HG03103 (cell line): ENCODE data around the gene NLK.
"Not testable (repeated sequence)": the region's sequence is repeated elsewhere in the genome, so short reads cannot be mapped to it uniquely, and the experiment has no call there.

Experiments
- ATAC-seq: cut with Tn5 transposase; IDR thresholded peaks from one replicate; pipeline ENCODE4 v1.9.1; 2021; ENCODE audit warnings: low read depth; ENCODE audit not compliant: unreplicated experiment

Gene NLK

GRCh38 chr17:28071891-28072606 is 29.6 kb downstream of the NLK start:
- no peak for ATAC-seq

DNA sequence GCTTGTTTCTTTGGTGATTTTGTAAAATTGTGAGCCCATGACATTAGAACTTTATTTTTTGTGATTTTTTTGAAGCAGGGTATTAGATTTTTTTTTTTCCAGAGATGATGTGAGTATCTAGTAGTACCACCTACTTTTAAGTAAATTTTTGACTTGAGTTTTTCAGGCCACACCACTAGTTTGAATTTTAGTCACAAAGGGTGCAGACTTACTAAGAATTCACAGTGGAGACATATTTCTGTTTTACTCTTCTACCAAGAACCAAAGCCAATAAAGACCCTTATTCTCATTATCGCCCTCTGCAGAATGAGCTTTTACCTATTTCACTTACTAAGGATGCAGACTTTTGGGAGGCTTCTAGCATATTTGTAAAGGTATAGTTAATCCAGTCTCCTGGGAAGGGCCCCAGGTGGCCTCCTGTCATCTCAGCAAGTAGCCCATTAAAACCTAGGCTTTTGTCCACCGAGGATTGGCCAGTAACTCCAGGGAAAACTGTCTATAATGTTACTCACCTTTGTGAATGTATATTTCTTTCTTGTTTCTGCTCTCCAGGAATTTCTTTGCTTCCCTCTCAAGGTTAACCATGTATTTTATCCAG is 30.6 kb downstream of the NLK start:
- ATAC-seq = no peak

DNA sequence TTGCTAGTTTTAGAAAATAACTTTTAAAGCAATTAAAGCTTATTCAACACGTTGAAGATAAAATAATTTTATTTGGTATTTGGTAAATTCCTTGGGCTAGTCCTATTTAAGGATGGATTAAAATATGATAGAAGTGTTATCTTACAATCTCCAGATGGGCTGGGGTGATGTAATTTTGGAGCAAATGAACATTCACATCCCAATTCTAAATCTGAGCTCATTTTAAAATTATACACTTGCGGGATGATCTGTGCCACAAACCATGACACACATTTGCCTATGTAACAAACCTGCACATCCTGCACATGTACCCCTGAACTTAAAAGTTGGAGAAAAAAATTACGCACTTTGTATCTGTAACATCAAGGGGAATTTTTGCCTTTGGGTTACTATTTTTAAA is 31.5 kb downstream of the NLK start:
- ATAC-seq = no peak

- ATAC-seq = no peak
These were observed 33.7 kb downstream of the NLK start for GRCh38 chr17:28076144-28076543.

- ATAC-seq = not testable (repeated sequence)
These were observed 34.7 kb downstream of the NLK start for GRCh38 chr17:28077140-28077539.

DNA sequence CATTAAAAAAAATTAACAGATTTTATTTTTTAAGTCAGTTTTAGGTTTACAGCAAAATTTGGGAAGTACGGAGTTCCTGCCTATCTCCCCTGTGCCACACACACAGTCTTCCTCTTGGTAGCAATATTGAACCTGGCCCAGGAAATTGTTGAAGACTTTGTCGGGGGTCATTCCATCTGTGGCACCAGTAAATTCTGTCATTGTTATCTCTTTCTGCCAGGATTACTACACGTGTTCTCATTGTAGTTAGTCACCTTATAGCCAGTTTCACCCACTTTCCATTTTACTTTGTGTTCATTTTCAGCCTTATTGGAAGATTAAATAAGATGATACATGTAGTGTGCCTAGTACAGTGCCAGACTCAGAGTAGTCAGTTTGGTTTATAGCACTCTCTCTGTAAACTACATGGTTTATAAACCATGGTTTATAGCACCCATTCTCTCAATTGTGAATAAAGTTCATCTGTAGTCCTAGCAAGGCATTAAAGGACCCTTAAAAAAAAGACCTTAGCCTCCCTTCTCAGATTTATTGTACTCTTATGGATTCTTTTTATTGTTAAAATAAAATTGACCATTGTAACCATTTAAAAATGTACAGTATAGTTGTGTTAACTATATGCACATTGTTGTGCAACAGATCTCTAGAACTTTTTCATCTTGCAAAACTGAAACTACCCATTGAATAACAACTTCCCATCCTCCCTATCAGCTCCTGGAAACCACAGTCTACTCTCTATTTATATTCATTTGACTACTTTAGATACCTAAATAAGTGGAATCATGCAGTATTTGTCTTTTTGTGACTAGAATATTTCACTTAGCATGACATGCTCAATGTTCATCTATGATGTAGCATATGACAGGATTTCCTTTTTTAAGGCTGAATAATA is 36.1 kb downstream of the NLK start:
- ATAC-seq = no peak

DNA sequence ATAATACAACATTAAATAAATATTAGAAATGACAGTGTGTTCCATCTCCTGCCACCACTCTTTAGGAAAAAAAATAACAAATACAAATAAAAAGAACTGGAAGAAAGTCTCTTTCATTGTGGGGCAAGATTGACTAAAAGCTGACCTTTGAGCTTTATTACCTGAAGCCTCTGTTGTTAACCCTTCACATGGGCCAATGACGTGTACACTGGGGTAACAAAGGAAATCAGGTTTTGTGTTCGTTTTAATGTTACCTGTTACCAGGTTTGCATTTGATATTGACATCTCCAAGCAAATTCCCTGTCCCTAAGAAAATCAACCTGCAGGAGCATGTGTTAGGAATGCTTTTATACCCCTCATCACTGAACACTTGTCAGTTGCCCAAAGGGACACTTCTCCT is 39.0 kb downstream of the NLK start:
- no peak for ATAC-seq

DNA sequence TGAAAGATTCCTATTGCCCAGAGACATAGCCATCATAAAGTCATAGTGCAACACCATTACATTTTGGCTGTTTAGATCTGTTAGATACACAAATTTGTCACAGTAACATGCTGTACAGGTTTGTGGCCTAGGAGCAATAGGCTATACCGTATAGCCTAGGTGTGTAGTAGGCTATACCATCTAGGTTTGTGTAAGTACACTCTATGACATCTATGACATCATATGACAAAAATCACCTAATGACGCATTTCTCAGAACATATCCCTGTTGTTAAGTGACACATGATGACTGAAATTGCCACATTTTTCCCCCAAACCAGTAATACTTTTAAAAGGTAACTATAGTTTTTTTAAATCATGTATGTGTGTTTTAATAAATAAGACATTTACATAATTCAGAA is 43.3 kb downstream of the NLK start:
- no peak for ATAC-seq

- no peak for ATAC-seq
These were observed 44.0 kb downstream of the NLK start for GRCh38 chr17:28086519-28086918.

DNA sequence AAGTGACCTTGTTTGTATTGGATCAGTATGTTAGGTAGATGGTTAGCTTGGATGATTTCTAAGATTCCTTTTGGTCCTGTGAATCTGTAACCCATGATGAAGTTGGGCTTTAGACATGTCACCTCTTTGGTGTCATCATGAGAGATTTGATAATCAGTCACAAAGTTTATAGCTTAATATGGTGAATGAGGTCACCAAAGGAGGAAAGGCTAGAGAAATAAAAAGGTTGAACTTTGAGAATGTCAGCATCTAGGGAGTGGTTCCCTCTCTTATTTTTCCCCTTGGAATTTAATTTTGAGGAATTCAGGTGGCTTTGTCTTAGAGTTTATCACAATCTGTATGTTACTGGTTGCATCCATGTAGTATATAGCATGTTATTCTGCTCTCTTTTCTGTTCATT is 45.3 kb downstream of the NLK start:
- no peak for ATAC-seq

DNA sequence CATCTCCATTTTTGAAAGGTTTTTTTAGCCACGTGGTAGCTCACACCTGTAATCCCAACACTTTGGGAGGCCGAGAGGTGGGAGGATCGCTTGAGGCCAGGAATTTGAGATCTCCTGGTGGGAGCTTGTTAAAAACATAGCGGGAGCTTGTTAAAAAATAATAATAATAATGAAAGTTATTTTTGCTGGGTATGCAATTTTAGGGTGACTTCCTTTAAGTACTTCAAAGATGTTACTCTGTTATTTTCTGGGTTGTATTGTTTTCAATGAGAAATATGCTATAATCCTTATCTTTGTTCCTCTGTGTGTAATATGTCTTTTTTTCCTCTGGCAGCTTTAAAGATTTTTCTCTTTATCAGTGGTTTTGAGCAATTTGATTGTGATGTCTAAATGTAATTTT is 48.1 kb downstream of the NLK start:
- no peak for ATAC-seq

DNA sequence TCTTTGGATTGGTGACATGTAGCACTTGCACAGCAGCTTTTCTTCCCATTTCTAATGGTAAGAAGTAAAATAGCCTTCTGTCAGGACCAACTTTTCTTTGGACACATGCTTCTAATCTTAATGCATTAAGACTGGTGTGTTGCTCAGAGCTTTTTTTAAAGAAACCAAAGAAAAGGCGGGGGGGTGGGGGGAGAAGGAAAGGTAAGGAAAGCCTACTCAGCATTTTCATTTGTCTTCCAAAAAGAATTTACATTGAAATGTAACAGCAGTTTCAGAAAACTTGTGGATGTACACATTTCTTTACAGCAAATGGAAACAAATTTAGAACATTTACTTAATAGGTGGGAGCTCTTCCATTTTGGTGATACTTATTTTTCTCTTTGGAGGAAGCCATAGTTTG is 49.6 kb downstream of the NLK start:
- ATAC-seq = no peak

- no peak for ATAC-seq
These were observed 51.7 kb downstream of the NLK start for GRCh38 chr17:28093999-28094716.

DNA sequence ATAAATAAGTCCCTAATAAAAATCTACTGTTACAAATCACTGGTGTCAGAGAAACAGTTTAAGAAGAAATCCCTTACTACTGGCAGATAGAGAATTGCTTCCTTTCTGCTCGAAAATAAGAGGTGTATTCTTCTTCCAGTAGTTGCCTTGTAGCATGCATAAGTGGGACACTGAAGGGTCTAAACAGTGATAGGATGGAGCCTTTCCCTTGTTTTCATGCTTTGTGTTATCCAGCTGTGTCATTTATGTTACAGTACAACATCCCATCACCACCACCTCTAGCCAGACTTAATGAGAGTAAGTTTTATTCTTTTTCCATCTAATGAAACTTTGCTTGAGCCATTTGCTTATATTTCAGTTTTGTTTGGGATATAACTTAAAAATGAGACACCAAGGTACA is 54.3 kb downstream of the NLK start:
- no peak for ATAC-seq

- ATAC-seq = no peak
These were observed 54.8 kb downstream of the NLK start for GRCh38 chr17:28097254-28097653.

DNA sequence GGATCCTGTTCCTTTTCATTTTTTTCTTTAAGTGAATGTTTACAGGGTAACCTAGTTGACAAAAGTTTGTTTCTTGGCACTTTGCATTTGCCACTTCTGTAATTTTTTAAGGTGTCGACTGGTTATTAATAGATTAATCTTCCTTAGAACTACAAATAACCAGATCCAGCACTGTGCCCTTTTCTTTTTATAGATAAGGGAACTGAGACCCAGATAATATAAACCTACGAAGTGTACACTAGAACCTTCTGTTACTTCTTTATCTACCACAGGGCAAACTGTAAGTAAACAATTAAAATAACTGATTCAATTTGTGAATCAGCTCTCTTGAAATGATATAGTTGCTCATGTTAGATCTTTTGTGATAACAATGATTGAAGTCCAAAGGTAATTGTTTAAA is 55.4 kb downstream of the NLK start:
- ATAC-seq = no peak

DNA sequence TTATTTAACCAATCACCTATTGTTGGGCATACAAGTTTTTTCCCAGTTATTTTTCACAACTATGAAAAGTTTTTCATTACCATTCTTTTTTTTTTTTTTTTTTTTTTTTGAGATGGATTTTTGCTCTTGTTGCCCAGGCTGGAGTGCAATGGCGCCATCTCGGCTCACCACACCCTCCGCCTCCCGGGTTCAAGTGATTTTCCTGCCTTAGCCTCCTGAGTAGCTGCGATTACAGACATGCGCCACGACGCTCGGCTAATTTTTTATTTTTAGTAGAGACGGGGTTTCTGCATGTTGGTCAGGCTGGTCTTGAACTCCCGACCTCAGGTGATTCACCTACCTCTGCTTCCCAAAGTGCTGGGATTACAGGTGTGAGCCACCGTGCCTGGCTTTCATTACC is 56.1 kb downstream of the NLK start:
- not testable (repeated sequence) for ATAC-seq

DNA sequence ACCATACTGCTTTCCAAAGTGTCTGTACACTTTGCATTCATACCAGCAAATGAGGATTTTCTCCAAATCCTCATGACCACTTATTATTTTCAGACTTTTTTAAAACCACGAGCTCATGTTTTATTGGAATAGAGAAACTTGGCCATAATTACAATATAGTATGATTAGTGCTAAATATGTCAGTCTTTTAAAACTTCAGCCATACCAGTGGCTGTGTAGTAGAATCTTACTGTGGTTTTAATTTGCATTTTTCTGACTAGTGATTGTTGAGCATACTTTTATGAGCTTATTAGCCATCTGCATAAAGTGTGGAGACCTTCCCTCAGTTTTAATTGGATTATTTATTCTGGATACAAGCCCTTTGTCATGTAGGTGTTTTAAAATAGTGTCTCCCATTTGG is 57.8 kb downstream of the NLK start:
- ATAC-seq = no peak

DNA sequence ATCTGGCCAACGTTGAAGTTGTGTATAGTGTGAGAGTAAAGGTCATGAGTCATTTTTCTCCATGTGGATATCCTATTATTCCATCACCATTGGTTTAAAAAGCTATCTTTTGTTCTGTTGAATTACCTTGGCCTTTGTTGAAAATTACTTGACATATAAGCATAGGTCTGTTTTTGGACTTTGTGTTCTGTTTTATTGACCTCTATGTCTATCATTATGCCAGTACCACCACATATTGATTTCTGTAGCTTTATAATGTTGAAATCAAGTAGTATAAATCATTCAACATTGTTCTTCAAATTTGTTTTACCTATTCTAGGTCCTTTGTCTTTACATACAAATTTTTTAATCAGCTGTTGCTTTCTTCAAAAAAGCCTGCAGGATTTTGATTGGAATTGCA is 58.5 kb downstream of the NLK start:
- ATAC-seq = no peak

- ATAC-seq = no peak
These were observed 59.4 kb downstream of the NLK start for GRCh38 chr17:28101919-28102318.

GRCh38 chr17:28105501-28105900 is 63.0 kb downstream of the NLK start:
- no peak for ATAC-seq
